Hepatic stellate cell (primary cell): ENCODE measurements around the gene GNAT1.
"Not testable (repeated sequence)": the region's sequence is repeated elsewhere in the genome, so short reads cannot be mapped to it uniquely, and the experiment has no call there.

Experiments
- DNase-seq: peaks from one replicate; pipeline ENCODE4 v3.0.0; 2011; ENCODE audit warnings: low spot score

GNAT1 gene

GRCh38 chr3:50242851-50243542 lies 51.6 kb downstream of the GNAT1 start:
- peak; percentile 75 for DNase-seq

DNA sequence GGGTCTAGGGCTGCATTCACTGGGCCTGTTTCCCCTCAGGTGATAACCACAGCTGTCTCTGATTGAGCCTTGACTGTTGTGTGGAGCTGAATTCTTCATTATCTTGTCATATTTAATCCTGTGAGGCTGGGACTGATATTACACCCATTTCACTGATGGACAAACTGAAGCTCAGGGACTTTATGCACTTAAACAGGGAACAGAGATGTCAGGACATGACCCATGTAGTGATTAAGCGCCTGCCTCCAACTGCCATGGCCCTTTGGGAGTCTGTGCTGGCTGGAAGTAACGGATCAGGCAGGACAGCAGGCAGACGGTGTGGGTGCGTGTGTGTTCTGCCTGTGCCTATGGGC lies 52.1 kb downstream of the GNAT1 start:
- DNase-seq = no peak

DNA sequence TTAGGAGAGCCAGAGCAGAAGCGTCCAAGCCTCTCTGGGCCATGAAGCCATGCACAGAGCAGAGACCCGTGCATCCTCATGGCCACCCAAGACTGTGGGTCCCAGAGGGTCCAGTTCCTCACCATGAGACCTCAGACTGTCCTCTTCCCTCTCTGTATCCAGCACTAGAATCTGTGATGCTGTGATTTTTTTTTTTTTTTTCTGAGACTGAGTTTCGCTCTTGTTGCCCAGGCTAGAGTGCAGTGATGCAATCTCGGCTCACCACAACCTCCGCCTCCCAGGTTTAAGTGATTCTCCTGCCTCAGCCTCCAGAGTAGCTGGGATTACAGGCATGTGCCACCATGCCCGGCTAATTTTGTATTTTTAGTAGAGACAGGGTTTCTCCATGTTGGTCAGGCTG lies 53.4 kb downstream of the GNAT1 start:
- not testable (repeated sequence) for DNase-seq

- DNase-seq = no peak
These were observed 53.9 kb downstream of the GNAT1 start for GRCh38 chr3:50245251-50245745.

DNA sequence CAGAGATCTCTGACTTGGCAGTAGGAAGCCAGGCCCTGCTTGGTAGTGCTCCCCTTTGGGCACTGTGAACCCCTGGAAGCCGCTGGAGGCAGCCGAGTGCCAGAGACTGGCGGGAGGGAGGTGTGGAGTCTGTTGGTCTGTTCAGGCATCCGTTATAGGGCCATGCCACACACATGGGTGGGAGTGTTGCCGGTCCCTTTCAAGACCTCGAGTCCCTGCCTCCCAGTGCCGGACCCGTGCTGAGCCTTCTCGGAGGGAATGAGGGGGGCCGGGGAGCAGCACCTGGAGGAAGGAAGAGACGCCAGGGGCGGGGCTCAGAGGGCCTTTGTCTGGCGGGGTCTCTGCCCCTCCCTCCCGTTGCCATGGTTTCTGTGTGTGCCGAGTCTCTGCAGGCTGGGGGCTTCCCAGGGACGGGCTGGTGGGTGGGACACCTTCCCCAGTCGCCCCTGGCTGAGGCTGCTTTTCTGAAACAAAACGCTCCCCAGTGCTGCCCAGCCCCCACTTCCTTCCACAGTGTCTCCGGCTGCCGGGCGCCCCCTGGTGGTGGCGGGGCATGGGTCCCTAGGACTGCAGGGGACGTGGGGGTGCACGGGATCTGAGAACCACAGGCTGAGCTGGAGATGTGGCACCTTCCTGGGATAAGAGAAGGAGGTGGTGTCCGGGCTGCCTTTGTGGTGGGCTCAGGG lies 54.6 kb downstream of the GNAT1 start:
- peak; percentile 88 for DNase-seq

DNA sequence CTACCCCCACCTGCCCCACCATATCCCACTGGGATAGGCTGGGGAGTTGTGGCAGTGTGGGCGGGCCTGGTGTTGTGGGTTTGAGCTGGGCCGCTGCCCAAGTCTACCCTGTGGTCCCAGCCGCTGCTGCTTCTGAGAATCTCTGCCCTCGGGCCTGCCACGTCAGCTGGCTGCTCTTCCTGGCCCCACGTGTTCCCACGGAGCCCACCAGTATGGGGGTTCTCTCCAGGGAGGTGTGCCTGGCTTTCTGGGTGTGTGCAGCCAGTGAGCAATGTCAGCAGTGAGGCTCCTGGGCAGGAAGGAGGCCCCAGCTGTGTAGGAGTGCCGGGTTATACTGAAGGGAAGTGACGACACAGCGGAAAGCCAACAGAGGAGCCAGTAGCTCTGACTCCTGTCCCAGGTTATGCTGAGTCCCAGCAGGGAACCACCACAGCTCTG lies 55.1 kb downstream of the GNAT1 start:
- peak; percentile 72 for DNase-seq
